ELF-1 (cell line): ENCODE measurements around the gene LTV1.

ENCODE experiments used
- DNase-seq: peaks from one replicate; pipeline ENCODE4 v3.0.0-alpha.2; 2016; ENCODE audit warnings: low read depth, low spot score

The LTV1 gene

GRCh38 chr6:143885116-143885515 is 42.0 kb downstream of the LTV1 start:
- DNase-seq: no peak

- DNase-seq: no peak
These were observed 51.5 kb downstream of the LTV1 start for GRCh38 chr6:143894655-143895054.

GRCh38 chr6:143896126-143896860 is 53.2 kb downstream of the LTV1 start:
- DNase-seq: no peak

- no peak for DNase-seq
These were observed 57.2 kb downstream of the LTV1 start for GRCh38 chr6:143900358-143900757.

- DNase-seq: no peak
These were observed 59.0 kb downstream of the LTV1 start for GRCh38 chr6:143901885-143902750.

- no peak for DNase-seq
These were observed 59.7 kb downstream of the LTV1 start for GRCh38 chr6:143902827-143903226.

- no peak for DNase-seq
These were observed 67.9 kb downstream of the LTV1 start for GRCh38 chr6:143911028-143911427.

GRCh38 chr6:143912671-143913070 is 69.5 kb downstream of the LTV1 start:
- DNase-seq: no peak
